AG04449 (cell line): ENCODE measurements around the gene HDC.

Source experiments
- CTCF ChIA-PET: fragments of 350-600 bp; formaldehyde crosslinking; extraction: SDS; loops from one replicate; lab custom pipeline; 2021; ENCODE audit warnings: antibody characterized with exemption; lab: Yijun Ruan, JAX
- POLR2A ChIA-PET: fragments of 400-600, 350-600 bp; formaldehyde crosslinking; extraction: SDS; loops from one replicate; lab custom pipeline; 2020; ENCODE audit warnings: antibody characterized with exemption, inconsistent platforms; lab: Yijun Ruan, JAX
- DNase-seq: peaks from one replicate; pipeline ENCODE4 v3.0.0-alpha.2; 2010; ENCODE audit warnings: low read depth, low spot score
- H3K4me3 ChIP-seq: 2 replicates; pipeline ENCODE4 v1.5.1; 2011; ENCODE audit warnings: low read depth, mild to moderate bottlenecking, control low read depth, low read length
- TF ChIP-seq, protein P1 (sequence below): IDR thresholded peaks from one replicate; pipeline ENCODE4 v1.5.1; 2011; ENCODE audit warnings: mild to moderate bottlenecking, moderate library complexity, low read length, control low read depth, inconsistent platforms; ENCODE audit not compliant: insufficient read depth; ENCODE audit errors: missing control alignments

Gene HDC

GRCh38 chr15:50278496-50278895 lies 13.0 kb upstream of the HDC start:
- ChIA-PET CTCF (interaction anchor here (0.7 kb wide), 2 partner anchors 28 to 129 kb away, joined by 3 to 6 read pairs; no protein-coding TSS in a partner anchor), POLR2A (no interaction called here)
- TF ChIP-seq, protein P1, sequence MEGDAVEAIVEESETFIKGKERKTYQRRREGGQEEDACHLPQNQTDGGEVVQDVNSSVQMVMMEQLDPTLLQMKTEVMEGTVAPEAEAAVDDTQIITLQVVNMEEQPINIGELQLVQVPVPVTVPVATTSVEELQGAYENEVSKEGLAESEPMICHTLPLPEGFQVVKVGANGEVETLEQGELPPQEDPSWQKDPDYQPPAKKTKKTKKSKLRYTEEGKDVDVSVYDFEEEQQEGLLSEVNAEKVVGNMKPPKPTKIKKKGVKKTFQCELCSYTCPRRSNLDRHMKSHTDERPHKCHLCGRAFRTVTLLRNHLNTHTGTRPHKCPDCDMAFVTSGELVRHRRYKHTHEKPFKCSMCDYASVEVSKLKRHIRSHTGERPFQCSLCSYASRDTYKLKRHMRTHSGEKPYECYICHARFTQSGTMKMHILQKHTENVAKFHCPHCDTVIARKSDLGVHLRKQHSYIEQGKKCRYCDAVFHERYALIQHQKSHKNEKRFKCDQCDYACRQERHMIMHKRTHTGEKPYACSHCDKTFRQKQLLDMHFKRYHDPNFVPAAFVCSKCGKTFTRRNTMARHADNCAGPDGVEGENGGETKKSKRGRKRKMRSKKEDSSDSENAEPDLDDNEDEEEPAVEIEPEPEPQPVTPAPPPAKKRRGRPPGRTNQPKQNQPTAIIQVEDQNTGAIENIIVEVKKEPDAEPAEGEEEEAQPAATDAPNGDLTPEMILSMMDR, result no peak
- no peak overlapping the region for H3K4me3 ChIP-seq
- no peak for DNase-seq

DNA sequence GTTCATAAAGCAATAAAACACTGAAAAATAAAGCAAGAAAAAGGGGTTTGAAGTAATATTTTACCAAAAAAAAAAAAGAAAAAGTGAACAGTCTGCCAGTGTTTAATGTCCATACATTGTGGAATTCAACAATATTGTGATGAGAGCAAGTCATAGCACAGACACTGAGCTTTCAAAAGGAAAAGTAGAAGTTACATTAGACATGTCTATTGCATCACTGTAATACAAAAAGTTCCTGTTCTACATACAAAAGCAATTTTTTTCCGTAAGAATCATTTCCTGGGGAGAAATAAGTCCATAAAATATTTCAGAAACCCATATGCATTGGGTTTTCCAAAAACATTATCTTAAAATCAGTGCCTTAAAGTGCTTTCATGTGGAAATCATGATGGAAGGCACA lies 11.8 kb upstream of the HDC start:
- POLR2A ChIA-PET, result no interaction called here
- H3K4me3 ChIP-seq, result no peak overlapping the region
- TF ChIP-seq, protein P1, result no peak
- CTCF ChIA-PET, result no interaction called here
- DNase-seq, result no peak

GRCh38 chr15:50275908-50276307 lies 10.4 kb upstream of the HDC start:
- TF ChIP-seq, protein P1, result no peak
- ChIA-PET POLR2A (no interaction called here), CTCF (no interaction called here)
- no peak for DNase-seq
- no peak overlapping the region for H3K4me3 ChIP-seq

DNA sequence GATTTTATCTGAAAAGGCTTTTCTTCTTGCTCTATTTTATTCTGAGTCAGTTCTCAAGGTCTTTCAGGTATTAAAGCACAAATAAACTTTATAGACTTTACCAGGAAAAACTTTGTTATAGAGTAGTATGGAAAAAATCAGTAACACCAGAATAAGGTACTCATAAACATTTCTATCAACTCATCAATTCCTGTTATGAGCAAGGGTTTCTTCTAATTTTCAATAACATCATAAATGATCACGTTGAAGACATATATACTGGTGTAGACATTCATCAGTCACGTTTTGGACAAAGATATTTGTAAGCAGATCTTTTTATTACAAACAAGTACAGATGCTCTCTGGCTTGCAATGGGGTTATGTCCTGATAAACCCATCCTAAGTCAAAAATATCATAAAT lies 9.6 kb upstream of the HDC start:
- no peak overlapping the region for H3K4me3 ChIP-seq
- ChIA-PET CTCF (no interaction called here), POLR2A (no interaction called here)
- DNase-seq, result no peak
- TF ChIP-seq, protein P1, result no peak

DNA sequence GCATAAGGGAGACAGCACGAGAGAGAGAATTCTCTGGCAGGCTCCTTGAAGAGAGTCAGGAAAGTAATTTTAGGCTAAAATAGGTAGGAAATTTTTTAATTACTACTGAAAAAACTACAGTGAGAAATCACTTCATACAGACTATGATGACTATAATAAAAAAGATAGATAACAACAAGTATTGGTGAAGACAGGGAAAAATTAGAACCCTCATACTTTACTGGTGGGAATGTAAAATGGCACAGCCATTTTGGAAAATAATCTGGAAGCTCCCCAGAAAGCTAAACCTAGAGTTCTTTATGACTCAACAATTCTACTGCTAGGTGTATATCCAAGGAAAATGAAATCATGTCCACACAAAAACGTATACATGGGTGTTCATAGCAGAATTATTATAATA lies 2.1 kb upstream of the HDC start:
- TF ChIP-seq, protein P1, result no peak
- H3K4me3 ChIP-seq, result no peak overlapping the region
- ChIA-PET CTCF (interaction anchor here (0.8 kb wide), 1 partner anchor 11 kb away, joined by 3 read pairs; no protein-coding TSS in a partner anchor), POLR2A (no interaction called here)
- DNase-seq, result no peak

- DNase-seq, result no peak
- no peak overlapping the region for H3K4me3 ChIP-seq
- TF ChIP-seq, protein P1, result no peak
- ChIA-PET POLR2A (no interaction called here), CTCF (no interaction called here)
These were observed 3.0 kb downstream of the HDC start for GRCh38 chr15:50262533-50262932.
